ENCODE measurements around the gene SMCO3. TPM values are rescaled to one million over a fixed set of nuclear protein-coding genes. Genes with fewer than 3 reads are reported as not detected.
"Not testable (repeated sequence)": the region's sequence is repeated elsewhere in the genome, so short reads cannot be mapped to it uniquely, and the experiment has no call there.

The SMCO3 gene
- total and polyA plus RNA-seq, 2 donors (not counting 1 experiment from before 2014, with no cell fraction given), result not detected

DNA sequence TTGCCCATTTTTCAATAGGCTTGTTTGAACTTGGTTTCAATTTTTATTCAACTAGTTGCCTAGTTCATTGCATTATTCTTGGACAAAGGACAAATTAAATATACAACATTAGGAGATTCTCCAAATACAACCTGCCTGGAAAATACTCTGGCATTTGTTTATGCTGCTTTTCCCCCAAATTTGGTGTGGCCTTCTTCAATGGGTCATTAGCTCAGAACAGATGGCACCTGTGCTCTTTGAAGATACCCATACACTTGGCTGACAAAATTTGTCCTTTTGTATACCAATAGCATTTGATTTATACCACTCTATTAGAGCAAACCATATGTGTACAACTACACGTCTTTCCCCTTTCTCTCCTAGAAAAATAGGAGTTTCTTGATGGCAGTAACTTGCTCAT is 46.4 kb downstream of the SMCO3 start:
- Histone ChIP-seq H3K27ac (ENCODE audit: low read length in 2 of 2) (peak overlapping the region; percentile 35 to 94), H3K4me2 (replicated peaks; ENCODE audit: low read depth, low read length, poor library complexity, severe bottlenecking) (no peak overlapping the region), H3K4me1 (ENCODE audit: control insufficient read depth in 2 of 2, insufficient read depth in 2 of 2, low read length in 2 of 2) (peaks cover 28 to 32% of the 10 kb centered on the region in 2 donors), H3K36me3 (replicated peaks in 1 of 2; ENCODE audit: control extremely low read depth in 1 of 2, control insufficient read depth in 1 of 2, extremely low read depth in 1 of 2, insufficient read depth in 2 of 2, low read length in 1 of 2) (peaks cover 4 to 18% of the 10 kb centered on the region in 2 experiments), H3K4me3 (ENCODE audit: control extremely low read depth in 1 of 5, extremely low read depth in 1 of 5, insufficient read depth in 1 of 5, low read depth in 2 of 5, low read length in 4 of 5) (no peak overlapping the region), H4K20me1 (ENCODE audit: control insufficient read depth, insufficient read depth, low read length, poor library complexity, severe bottlenecking) (no peaks in the 10 kb centered on the region), H2AFZ (ENCODE audit: insufficient read depth, low read depth, low read length, poor library complexity, severe bottlenecking) (no peak overlapping the region), H3K9ac (ENCODE audit: low read length) (no peak overlapping the region), H3K9me3 (ENCODE audit: control extremely low read depth in 1 of 3, control insufficient read depth in 2 of 3, insufficient read depth in 1 of 3, low read length in 2 of 3) (peaks cover 0 to 15% (median 11%) of the 10 kb centered on the region in 3 donors), H3K79me2 (ENCODE audit: control insufficient read depth, insufficient read depth, low read length) (peaks cover 39% of the 10 kb centered on the region), H3K27me3 (replicated peaks in 1 of 4; ENCODE audit: control extremely low read depth in 1 of 4, control insufficient read depth in 3 of 4, insufficient read depth in 4 of 4, low read length in 3 of 4) (no peaks in the 10 kb centered on the region)
- POLR2A ChIA-PET, result interaction anchor here (0.7 kb wide), 1 partner anchor 399 kb away, joined by 3 read pairs; no protein-coding TSS in a partner anchor
- Mint-ChIP-seq H3K27ac (peak overlapping the region; percentile 37), H3K4me1 (peaks cover 41% of the 10 kb centered on the region), H3K27me3 (no peaks in the 10 kb centered on the region), H3K9me3 (ENCODE audit: insufficient read depth) (peaks cover 12% of the 10 kb centered on the region), H3K4me3 (peak overlapping the region; percentile 16)
- CTCF ChIA-PET, result no interaction called here
- TF ChIP-seq, protein P1, sequence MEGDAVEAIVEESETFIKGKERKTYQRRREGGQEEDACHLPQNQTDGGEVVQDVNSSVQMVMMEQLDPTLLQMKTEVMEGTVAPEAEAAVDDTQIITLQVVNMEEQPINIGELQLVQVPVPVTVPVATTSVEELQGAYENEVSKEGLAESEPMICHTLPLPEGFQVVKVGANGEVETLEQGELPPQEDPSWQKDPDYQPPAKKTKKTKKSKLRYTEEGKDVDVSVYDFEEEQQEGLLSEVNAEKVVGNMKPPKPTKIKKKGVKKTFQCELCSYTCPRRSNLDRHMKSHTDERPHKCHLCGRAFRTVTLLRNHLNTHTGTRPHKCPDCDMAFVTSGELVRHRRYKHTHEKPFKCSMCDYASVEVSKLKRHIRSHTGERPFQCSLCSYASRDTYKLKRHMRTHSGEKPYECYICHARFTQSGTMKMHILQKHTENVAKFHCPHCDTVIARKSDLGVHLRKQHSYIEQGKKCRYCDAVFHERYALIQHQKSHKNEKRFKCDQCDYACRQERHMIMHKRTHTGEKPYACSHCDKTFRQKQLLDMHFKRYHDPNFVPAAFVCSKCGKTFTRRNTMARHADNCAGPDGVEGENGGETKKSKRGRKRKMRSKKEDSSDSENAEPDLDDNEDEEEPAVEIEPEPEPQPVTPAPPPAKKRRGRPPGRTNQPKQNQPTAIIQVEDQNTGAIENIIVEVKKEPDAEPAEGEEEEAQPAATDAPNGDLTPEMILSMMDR (IDR thresholded peaks at IDR 0.05), result no peak
- WGBS (ENCODE audit: insufficient coverage), result no CpG with 5 or more reads among the region's 1 CpG
- DNase-seq (no peak), ATAC-seq (ENCODE audit: low read depth) (no peak)
- intact Hi-C loops (cut with micrococcal nuclease), result no loop called here

DNA sequence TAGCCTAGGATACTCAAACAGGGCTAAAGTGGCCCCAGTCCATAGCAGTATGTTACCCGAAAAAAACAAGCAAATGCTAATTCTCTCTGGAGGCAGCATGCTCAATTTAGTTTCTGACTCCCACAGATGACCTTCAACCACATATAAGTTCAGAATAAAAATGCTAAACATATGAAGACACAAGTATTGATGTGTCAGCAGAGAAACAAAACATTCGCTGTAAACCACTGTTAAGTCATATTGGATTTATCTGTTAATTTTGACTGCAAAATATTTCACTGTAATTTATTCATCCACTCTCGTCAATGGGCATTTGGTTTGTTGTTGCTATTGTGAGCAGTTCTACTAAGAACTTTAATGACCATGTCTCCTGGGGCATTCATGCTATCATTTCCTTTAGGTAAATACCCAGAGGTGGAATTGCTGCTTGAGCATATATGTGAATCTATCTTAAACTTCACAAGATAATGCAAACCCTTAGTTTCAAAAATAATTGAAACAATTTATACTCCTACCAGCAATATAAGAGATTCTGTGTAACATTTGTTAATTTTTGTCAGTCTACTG is 47.2 kb downstream of the SMCO3 start:
- Histone ChIP-seq H3K4me3 (ENCODE audit: control extremely low read depth in 1 of 5, extremely low read depth in 1 of 5, insufficient read depth in 1 of 5, low read depth in 2 of 5, low read length in 4 of 5) (no peak overlapping the region), H3K27me3 (replicated peaks in 1 of 4; ENCODE audit: control extremely low read depth in 1 of 4, control insufficient read depth in 3 of 4, insufficient read depth in 4 of 4, low read length in 3 of 4) (no peaks in the 10 kb centered on the region), H3K4me2 (replicated peaks; ENCODE audit: low read depth, low read length, poor library complexity, severe bottlenecking) (no peak overlapping the region), H3K27ac (ENCODE audit: low read length in 2 of 2) (peak overlapping the region in 1 of 2 donors; percentile 94), H3K9me3 (ENCODE audit: control extremely low read depth in 1 of 3, control insufficient read depth in 2 of 3, insufficient read depth in 1 of 3, low read length in 2 of 3) (peaks cover 1 to 13% (median 11%) of the 10 kb centered on the region in 3 donors), H2AFZ (ENCODE audit: insufficient read depth, low read depth, low read length, poor library complexity, severe bottlenecking) (no peak overlapping the region), H3K9ac (ENCODE audit: low read length) (no peak overlapping the region), H4K20me1 (ENCODE audit: control insufficient read depth, insufficient read depth, low read length, poor library complexity, severe bottlenecking) (no peaks in the 10 kb centered on the region), H3K4me1 (ENCODE audit: control insufficient read depth in 2 of 2, insufficient read depth in 2 of 2, low read length in 2 of 2) (peaks cover 25 to 27% of the 10 kb centered on the region in 2 donors), H3K79me2 (ENCODE audit: control insufficient read depth, insufficient read depth, low read length) (peaks cover 39% of the 10 kb centered on the region), H3K36me3 (replicated peaks in 1 of 2; ENCODE audit: control extremely low read depth in 1 of 2, control insufficient read depth in 1 of 2, extremely low read depth in 1 of 2, insufficient read depth in 2 of 2, low read length in 1 of 2) (peaks cover 4 to 24% of the 10 kb centered on the region in 2 experiments)
- DNase-seq, result no peak
- WGBS (ENCODE audit: insufficient coverage), result no CpG with 5 or more reads among the region's 3 CpGs
- no peak for ATAC-seq (ENCODE audit: low read depth)
- ChIA-PET CTCF (no interaction called here), POLR2A (no interaction called here)
- Mint-ChIP-seq H3K9me3 (ENCODE audit: insufficient read depth) (peaks cover 16% of the 10 kb centered on the region), H3K27me3 (no peaks in the 10 kb centered on the region), H3K27ac (no peak overlapping the region), H3K4me1 (peaks cover 40% of the 10 kb centered on the region), H3K4me3 (peak overlapping the region; percentile 46)
- TF ChIP-seq EZH2 (IDR thresholded peaks at IDR 0.05; ENCODE audit: borderline replicate concordance, insufficient read depth, low read depth, low read length, poor library complexity, severe bottlenecking), result no peak
- TF ChIP-seq, protein P1 (IDR thresholded peaks at IDR 0.05), result no peak
- intact Hi-C loops (cut with micrococcal nuclease), result no loop called here

DNA sequence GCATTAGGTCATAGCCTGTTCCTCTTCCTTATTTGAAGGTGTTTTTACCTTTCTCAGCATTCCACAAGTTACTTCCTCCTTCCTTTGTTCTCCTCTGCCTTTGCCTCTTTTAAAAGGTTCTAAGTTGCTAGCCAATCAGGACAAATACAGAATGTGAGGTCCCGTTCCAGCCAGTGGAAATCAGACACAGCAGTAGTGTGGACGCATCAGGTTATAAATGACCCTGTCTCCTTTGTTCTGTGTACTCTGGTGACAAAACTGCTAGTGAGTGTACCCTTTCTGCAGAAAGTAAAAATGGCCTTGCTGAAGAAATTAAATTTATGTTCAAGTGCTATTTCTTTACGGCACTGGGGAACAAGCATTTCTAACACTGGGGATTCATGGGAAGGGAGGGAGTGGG is 48.0 kb downstream of the SMCO3 start:
- POLR2A ChIA-PET; H3K4me3 Mint-ChIP-seq; H3K9ac ChIP-seq (ENCODE audit: low read length); H3K4me2 ChIP-seq (replicated peaks; ENCODE audit: low read depth, low read length, poor library complexity, severe bottlenecking); H3K27ac Mint-ChIP-seq; H3K27ac ChIP-seq (ENCODE audit: low read length in 2 of 2); ATAC-seq (ENCODE audit: low read depth); DNase-seq; CTCF ChIA-PET; H2AFZ ChIP-seq (ENCODE audit: insufficient read depth, low read depth, low read length, poor library complexity, severe bottlenecking); intact Hi-C loops (cut with micrococcal nuclease); H3K27me3 Mint-ChIP-seq; H3K4me3 ChIP-seq (ENCODE audit: control extremely low read depth in 1 of 5, extremely low read depth in 1 of 5, insufficient read depth in 1 of 5, low read depth in 2 of 5, low read length in 4 of 5); H4K20me1 ChIP-seq (ENCODE audit: control insufficient read depth, insufficient read depth, low read length, poor library complexity, severe bottlenecking); H3K27me3 ChIP-seq (replicated peaks in 1 of 4; ENCODE audit: control extremely low read depth in 1 of 4, control insufficient read depth in 3 of 4, insufficient read depth in 4 of 4, low read length in 3 of 4): not testable (repeated sequence)
- Histone ChIP-seq H3K9me3 (ENCODE audit: control extremely low read depth in 1 of 3, control insufficient read depth in 2 of 3, insufficient read depth in 1 of 3, low read length in 2 of 3) (peaks cover 1 to 13% (median 13%) of the 10 kb centered on the region in 3 donors), H3K79me2 (ENCODE audit: control insufficient read depth, insufficient read depth, low read length) (peaks cover 39% of the 10 kb centered on the region), H3K36me3 (replicated peaks in 1 of 2; ENCODE audit: control extremely low read depth in 1 of 2, control insufficient read depth in 1 of 2, extremely low read depth in 1 of 2, insufficient read depth in 2 of 2, low read length in 1 of 2) (peaks cover 4 to 26% of the 10 kb centered on the region in 2 experiments), H3K4me1 (ENCODE audit: control insufficient read depth in 2 of 2, insufficient read depth in 2 of 2, low read length in 2 of 2) (peaks cover 19 to 20% of the 10 kb centered on the region in 2 donors)
- Mint-ChIP-seq H3K9me3 (ENCODE audit: insufficient read depth) (peaks cover 17% of the 10 kb centered on the region), H3K4me1 (peaks cover 37% of the 10 kb centered on the region)
- WGBS (ENCODE audit: insufficient coverage), result 95% methylated on average over 2 of the region's 3 CpGs
